Esophagus squamous epithelium (tissue), 5 donors: ENCODE measurements around the gene CELSR1. TPM values are rescaled to one million over a fixed set of nuclear protein-coding genes. Genes with fewer than 3 reads are reported as not detected.

Experiments
- DNase-seq: peaks from one replicate; lab custom pipeline; 2025; lab: John Stamatoyannopoulos, UW
- H3K27ac ChIP-seq, 4 donors: fragments of 200-600 bp; sonication (generic); one replicate each; pipeline ENCODE4 v1.5.1; 2016 to 2019; ENCODE audit warnings: mild to moderate bottlenecking in 1 of 4
- H3K27me3 ChIP-seq, 4 donors: fragments of 200-600 bp; sonication (generic); 1 replicate in 3 of 4; 2 replicates in 1 of 4; pipeline versions ENCODE4 v1.5.1 to v1.6.0; 2017 to 2021; ENCODE audit warnings: antibody characterized with exemption in 1 of 4
- H3K36me3 ChIP-seq, 3 donors: fragments of 200-600 bp; sonication (generic); one replicate each; pipeline ENCODE4 v1.5.1; 2016 to 2019
- H3K4me1 ChIP-seq, 3 donors: fragments of 200-600 bp; sonication (generic); one replicate each; pipeline ENCODE4 v1.5.1; 2017 to 2019
- H3K4me3 ChIP-seq, 4 donors: fragments of 200-600 bp; sonication (generic); 1 replicate in 3 of 4; 2 replicates in 1 of 4; pipeline ENCODE4 v1.5.1; 2016 to 2019; ENCODE audit warnings: mild to moderate bottlenecking in 2 of 4, moderate library complexity in 1 of 4
- H3K9me3 ChIP-seq, 3 donors: fragments of 200-600 bp; sonication (generic); one replicate each; pipeline ENCODE4 v1.5.1; 2016 to 2019
- CTCF ChIP-seq, 6 experiments: fragments of 450-650 bp in 4 of 6; fragments of 200-600 bp in 2 of 6; sonication (generic) in 2 of 6; IDR thresholded peaks; one replicate each; pipeline ENCODE4 v1.5.1; 2016 to 2019; ENCODE audit warnings: antibody characterized with exemption in 6 of 6, mild to moderate bottlenecking in 4 of 6, moderate library complexity in 4 of 6
- POLR2A ChIP-seq, 4 donors: fragments of 450-650 bp; IDR thresholded peaks; one replicate each; pipeline ENCODE4 v1.6.1; 2017; ENCODE audit warnings: antibody characterized with exemption in 4 of 4, mild to moderate bottlenecking in 4 of 4, moderate library complexity in 3 of 4
- WGBS, 2 donors: methylation state at CpG; one replicate each; pipeline ENCODE4 v1.1.5; 2018; 5-methylcytosine and 5-hydroxymethylcytosine counted together
- intact Hi-C: fragments of 100-400 bp; cut with DNase I; formaldehyde crosslinking; loops from one replicate; pipeline ENCODE4 v1.15.0; 2022
- total RNA-seq, 4 donors: library from RNA; depleted of rRNA; stranded (reverse); fragments of >200 nt; gene quantifications; one replicate each; pipeline ENCODE4 v1.1.0, GENCODE V29; 2016
- donor health status: DM: yes; HTN: yes; CAD: no.

The CELSR1 gene
- total RNA-seq, 4 donors from 2014 or later, result 38.7 to 50.6 (median 43.7) TPM

DNA sequence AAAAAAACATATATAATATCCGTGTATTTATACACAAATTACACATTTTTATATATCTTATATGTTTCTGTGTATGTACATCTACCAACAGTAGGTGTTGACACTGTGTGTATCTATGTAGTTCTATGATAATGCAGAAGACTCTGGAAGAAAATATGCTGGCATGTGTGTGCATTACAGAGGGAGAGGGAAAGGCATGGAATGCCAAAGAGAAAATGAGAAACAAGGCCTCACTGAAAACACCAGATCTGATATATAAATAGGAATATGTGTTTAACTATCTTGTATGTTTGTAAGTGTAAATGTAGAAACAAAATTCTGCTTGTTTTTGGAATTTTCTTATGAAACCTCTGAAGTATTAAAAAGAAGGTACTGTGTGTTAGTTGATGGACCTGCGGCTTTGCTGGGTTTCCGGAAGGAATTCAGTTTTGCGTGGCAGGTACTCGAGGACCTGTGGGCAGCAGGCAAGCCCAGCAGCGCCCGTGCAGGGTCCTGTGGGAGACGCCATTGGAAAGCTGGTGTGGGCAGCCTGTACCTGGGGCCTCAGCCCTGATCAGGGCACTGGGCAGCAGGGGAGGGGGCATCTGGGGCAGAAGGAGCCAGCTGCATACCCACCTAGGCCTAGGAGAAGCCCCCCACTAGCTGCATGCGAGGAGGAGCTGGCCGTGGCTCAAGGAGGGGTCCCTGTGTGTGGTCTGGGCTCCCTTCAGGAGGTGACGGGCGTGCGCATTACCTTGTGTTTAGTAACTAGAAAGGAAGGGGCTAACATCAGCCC, 209.5 kb downstream of the CELSR1 start:
- WGBS, 2 donors, result 93 to 96% methylated on average over 8 to 11 of the region's 13 CpGs
- Histone ChIP-seq H3K27ac (no peak overlapping the region), H3K36me3 (peaks cover 0 to 33% (median 0%) of the 10 kb centered on the region in 3 donors), H3K27me3 (no peaks in the 10 kb centered on the region), H3K4me3 (no peak overlapping the region), H3K4me1 (no peaks in the 10 kb centered on the region), H3K9me3 (no peaks in the 10 kb centered on the region)
- TF ChIP-seq POLR2A (IDR thresholded peaks at IDR 0.05), result no peak
- TF ChIP-seq CTCF (IDR thresholded peaks at IDR 0.05), result no peak
- intact Hi-C loops, result no loop called here
- DNase-seq, result no peak

GRCh38 chr22:46326066-46326680, 211.2 kb downstream of the CELSR1 start:
- no peaks in the 10 kb centered on the region for H3K9me3 ChIP-seq
- intact Hi-C loops, result no loop called here
- H3K36me3 ChIP-seq, result peaks cover 0 to 33% (median 0%) of the 10 kb centered on the region in 3 donors
- TF ChIP-seq POLR2A (IDR thresholded peaks at IDR 0.05), result no peak
- TF ChIP-seq CTCF (IDR thresholded peaks at IDR 0.05), result no peak
- DNase-seq, result no peak
- no peaks in the 10 kb centered on the region for H3K27me3 ChIP-seq
- H3K4me1 ChIP-seq, result no peaks in the 10 kb centered on the region
- no peak overlapping the region for H3K27ac ChIP-seq
- H3K4me3 ChIP-seq, result no peak overlapping the region
- 79 to 86% methylated on average over 7 to 10 of the region's 23 CpGs for WGBS, 2 donors

DNA sequence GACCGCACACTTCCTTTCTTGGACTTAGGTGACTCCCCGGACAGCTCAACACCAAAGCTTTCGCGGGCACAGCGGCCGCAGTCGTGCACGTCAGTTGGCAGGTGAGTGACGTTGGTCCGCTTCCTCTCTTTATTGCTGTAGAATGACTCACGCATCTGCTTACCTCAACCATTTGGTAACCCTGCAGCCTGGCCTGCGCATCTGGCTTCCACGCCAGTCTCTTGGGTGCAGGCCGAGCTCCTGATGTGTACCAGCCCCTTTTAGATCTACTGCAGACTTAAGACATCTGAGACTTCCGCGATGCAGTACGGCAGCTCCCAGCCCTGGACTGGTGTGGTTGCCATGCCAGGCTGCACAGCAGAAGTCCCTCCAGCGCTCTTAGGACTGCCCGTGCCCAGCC, 214.3 kb downstream of the CELSR1 start:
- Histone ChIP-seq H3K27ac (no peak overlapping the region), H3K9me3 (no peaks in the 10 kb centered on the region), H3K4me3 (no peak overlapping the region), H3K4me1 (no peaks in the 10 kb centered on the region), H3K27me3 (no peaks in the 10 kb centered on the region), H3K36me3 (peaks cover 0 to 13% (median 0%) of the 10 kb centered on the region in 3 donors)
- intact Hi-C loops, result no loop called here
- no peak for DNase-seq
- no peak for TF ChIP-seq POLR2A (IDR thresholded peaks at IDR 0.05)
- no peak for TF ChIP-seq CTCF (IDR thresholded peaks at IDR 0.05)
- 93 to 95% methylated on average over 11 to 15 of the region's 19 CpGs for WGBS, 2 donors

DNA sequence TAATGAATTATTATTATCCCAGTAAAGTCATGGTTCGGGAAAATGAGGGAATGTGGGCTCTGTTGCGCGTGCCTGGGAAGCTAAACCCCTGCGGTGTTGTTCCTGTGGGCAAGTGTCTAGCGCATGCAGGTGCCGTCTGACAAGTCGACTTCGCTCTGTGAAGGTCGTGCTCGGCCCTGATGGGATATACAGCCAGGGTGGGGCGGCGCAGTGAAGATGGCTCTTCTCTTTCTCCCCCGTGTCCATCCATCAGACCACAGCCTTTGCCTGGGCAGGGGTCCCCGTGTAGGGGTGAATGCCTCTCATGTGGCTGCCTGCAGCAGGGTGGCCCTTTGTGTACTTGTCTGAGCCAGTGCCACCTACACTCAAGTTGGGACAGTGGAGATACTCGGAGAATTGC, 214.7 kb downstream of the CELSR1 start:
- Histone ChIP-seq H3K36me3 (peaks cover 0 to 15% (median 0%) of the 10 kb centered on the region in 3 donors), H3K27me3 (no peaks in the 10 kb centered on the region), H3K4me1 (no peaks in the 10 kb centered on the region), H3K9me3 (no peaks in the 10 kb centered on the region), H3K27ac (no peak overlapping the region), H3K4me3 (no peak overlapping the region)
- no peak for TF ChIP-seq POLR2A (IDR thresholded peaks at IDR 0.05)
- no peak for TF ChIP-seq CTCF (IDR thresholded peaks at IDR 0.05)
- no peak for DNase-seq
- WGBS, 2 donors, result 90 to 94% methylated on average over 5 to 15 of the region's 15 CpGs
- intact Hi-C loops, result no loop called here

DNA sequence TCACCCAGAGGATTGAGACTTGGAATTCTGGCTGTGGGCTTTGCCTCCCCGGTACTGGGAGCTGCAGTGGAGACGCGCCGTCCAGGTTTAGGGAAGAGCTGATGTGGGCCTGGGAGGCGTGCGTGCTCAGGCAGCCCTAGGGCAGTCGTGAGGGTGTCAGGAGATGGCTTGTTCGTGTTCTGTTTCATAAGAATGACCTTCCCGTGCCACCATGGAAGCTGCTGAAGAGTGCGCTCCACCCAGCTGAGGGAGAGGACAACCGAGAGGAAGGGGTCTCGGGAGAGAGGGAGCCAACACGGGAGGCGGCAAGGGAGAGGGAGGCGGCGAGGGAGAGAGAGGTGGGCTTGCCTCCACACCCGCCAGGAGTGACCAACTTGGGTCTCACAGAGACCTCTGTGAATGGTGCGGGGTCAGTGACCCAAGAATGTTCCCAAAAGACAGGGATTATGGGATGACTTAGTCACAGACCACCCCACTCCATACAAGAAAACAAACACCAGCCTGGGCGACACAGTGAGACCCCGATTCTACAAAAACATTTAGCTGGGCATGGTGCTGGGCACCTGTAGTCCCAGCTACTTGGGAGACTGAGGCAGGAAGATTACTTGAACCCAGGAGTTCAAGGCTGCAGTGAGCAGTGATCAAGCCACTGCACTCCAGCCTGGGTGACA, 216.6 kb downstream of the CELSR1 start:
- 92 to 94% methylated on average over 5 to 19 of the region's 20 CpGs for WGBS, 2 donors
- no peaks in the 10 kb centered on the region for H3K4me1 ChIP-seq

More for the DNA sequence above, 216.6 kb downstream of the CELSR1 start:
- Histone ChIP-seq H3K27ac (no peak overlapping the region), H3K36me3 (peaks cover 0 to 14% (median 0%) of the 10 kb centered on the region in 3 donors), H3K27me3 (no peaks in the 10 kb centered on the region), H3K9me3 (no peaks in the 10 kb centered on the region), H3K4me3 (no peak overlapping the region)
- DNase-seq, result no peak
- intact Hi-C loops, result no loop called here
- TF ChIP-seq CTCF (IDR thresholded peaks at IDR 0.05) (no peak), POLR2A (IDR thresholded peaks at IDR 0.05) (no peak)
